Measurements from ENCODE around the gene PTPRN2. TPM values are rescaled to one million over a fixed set of nuclear protein-coding genes. Genes with fewer than 3 reads are reported as not detected.

The PTPRN2 gene
- total and polyA plus RNA-seq, 2 donors (not counting 1 experiment from before 2014, with no cell fraction given), result 0.54 to 1.2 TPM

DNA sequence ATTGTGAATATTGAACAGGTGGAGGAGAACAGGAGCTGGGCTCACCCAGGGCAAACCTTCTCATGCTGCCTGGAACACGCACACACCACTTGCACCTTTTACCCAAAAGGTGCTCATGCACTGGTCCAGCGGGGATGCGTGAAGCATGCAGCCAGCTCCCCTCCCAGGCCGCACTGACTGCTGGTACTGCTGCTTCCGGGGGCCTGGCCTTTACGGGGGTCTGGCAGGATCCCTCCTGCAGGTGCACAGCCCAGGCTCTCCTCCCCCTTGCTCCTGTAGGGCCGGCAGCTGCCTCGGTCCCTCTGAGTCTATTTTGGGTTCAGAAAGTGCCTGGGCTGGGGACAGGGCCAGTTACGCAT is 1029.1 kb downstream of the PTPRN2 start:
- H3K4me3 ChIP-seq (replicated peaks in 1 of 4; ENCODE audit: control extremely low read depth in 1 of 4, insufficient read depth in 1 of 4, low read depth in 3 of 4, low read length in 4 of 4), result no peak overlapping the region

DNA sequence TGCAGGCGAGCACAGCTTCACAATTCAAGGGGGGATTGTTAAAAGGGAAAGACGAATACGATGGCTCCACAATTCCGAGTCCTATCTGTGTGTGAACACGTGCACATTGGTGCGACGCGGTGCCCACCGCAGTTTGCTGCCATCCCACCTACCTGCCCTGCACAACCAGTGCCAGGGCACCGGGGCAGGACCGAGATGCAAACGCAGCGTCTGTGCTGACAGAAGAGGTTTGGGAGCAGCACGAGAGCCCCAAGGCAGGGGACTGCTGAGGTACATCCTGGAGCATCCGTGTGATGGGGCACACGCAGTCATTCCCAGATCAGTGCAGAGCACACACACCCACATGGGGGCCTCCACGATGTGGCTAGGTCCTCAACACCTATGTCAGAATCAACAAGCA is 1029.6 kb downstream of the PTPRN2 start:
- no peak overlapping the region for H2AFZ ChIP-seq (ENCODE audit: low read length)
- TF ChIP-seq, protein P1, sequence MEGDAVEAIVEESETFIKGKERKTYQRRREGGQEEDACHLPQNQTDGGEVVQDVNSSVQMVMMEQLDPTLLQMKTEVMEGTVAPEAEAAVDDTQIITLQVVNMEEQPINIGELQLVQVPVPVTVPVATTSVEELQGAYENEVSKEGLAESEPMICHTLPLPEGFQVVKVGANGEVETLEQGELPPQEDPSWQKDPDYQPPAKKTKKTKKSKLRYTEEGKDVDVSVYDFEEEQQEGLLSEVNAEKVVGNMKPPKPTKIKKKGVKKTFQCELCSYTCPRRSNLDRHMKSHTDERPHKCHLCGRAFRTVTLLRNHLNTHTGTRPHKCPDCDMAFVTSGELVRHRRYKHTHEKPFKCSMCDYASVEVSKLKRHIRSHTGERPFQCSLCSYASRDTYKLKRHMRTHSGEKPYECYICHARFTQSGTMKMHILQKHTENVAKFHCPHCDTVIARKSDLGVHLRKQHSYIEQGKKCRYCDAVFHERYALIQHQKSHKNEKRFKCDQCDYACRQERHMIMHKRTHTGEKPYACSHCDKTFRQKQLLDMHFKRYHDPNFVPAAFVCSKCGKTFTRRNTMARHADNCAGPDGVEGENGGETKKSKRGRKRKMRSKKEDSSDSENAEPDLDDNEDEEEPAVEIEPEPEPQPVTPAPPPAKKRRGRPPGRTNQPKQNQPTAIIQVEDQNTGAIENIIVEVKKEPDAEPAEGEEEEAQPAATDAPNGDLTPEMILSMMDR (conservative IDR thresholded peaks at IDR 0.05 in 1 of 2, IDR thresholded peaks at IDR 0.05 in 1 of 2; ENCODE audit: low read depth in 1 of 2, low read length in 2 of 2), result no peak
- TF ChIP-seq EZH2 (IDR thresholded peaks at IDR 0.05; ENCODE audit: low read length, missing control alignments), result no peak
- no peak overlapping the region for H3K9ac ChIP-seq (ENCODE audit: insufficient read depth, low read length)
- no peak overlapping the region for H3K4me2 ChIP-seq (ENCODE audit: extremely low read depth, insufficient read depth, low read length)
- H4K20me1 ChIP-seq (ENCODE audit: control insufficient read depth, extremely low read depth, insufficient read depth, low read length), result no peaks in the 10 kb centered on the region
- no peaks in the 10 kb centered on the region for H3K36me3 ChIP-seq (ENCODE audit: control insufficient read depth, insufficient read depth, low read length)
- H3K9me3 ChIP-seq (ENCODE audit: control insufficient read depth, insufficient read depth, low read depth, low read length), result peaks cover 2% of the 10 kb centered on the region
- H3K27ac ChIP-seq (ENCODE audit: insufficient read depth, low read length), result no peak overlapping the region
- no peak overlapping the region for H3K4me3 ChIP-seq (replicated peaks in 1 of 4; ENCODE audit: control extremely low read depth in 1 of 4, insufficient read depth in 1 of 4, low read depth in 3 of 4, low read length in 4 of 4)
- no peak for DNase-seq (ENCODE audit: low read depth in 2 of 2)
- H3K4me1 ChIP-seq (ENCODE audit: control insufficient read depth, extremely low read depth, insufficient read depth, low read length), result no peaks in the 10 kb centered on the region
- no peaks in the 10 kb centered on the region for H3K27me3 ChIP-seq (ENCODE audit: control insufficient read depth, insufficient read depth, low read length)
- H3K79me2 ChIP-seq (ENCODE audit: control insufficient read depth, insufficient read depth, low read length), result no peaks in the 10 kb centered on the region

More for the DNA sequence above, 1029.1 kb downstream of the PTPRN2 start:
- Histone ChIP-seq H3K9me3 (ENCODE audit: control insufficient read depth, insufficient read depth, low read depth, low read length) (peaks cover 2% of the 10 kb centered on the region), H3K36me3 (ENCODE audit: control insufficient read depth, insufficient read depth, low read length) (no peaks in the 10 kb centered on the region), H2AFZ (ENCODE audit: low read length) (no peak overlapping the region), H3K4me1 (ENCODE audit: control insufficient read depth, extremely low read depth, insufficient read depth, low read length) (no peaks in the 10 kb centered on the region), H3K79me2 (ENCODE audit: control insufficient read depth, insufficient read depth, low read length) (no peaks in the 10 kb centered on the region), H3K9ac (ENCODE audit: insufficient read depth, low read length) (no peak overlapping the region), H4K20me1 (ENCODE audit: control insufficient read depth, extremely low read depth, insufficient read depth, low read length) (no peaks in the 10 kb centered on the region), H3K27me3 (ENCODE audit: control insufficient read depth, insufficient read depth, low read length) (no peaks in the 10 kb centered on the region), H3K4me2 (ENCODE audit: extremely low read depth, insufficient read depth, low read length) (no peak overlapping the region), H3K27ac (ENCODE audit: insufficient read depth, low read length) (no peak overlapping the region)
- TF ChIP-seq, protein P1 (conservative IDR thresholded peaks at IDR 0.05 in 1 of 2, IDR thresholded peaks at IDR 0.05 in 1 of 2; ENCODE audit: low read depth in 1 of 2, low read length in 2 of 2), result no peak
- TF ChIP-seq EZH2 (IDR thresholded peaks at IDR 0.05; ENCODE audit: low read length, missing control alignments), result no peak
- no peak for DNase-seq (ENCODE audit: low read depth in 2 of 2)

DNA sequence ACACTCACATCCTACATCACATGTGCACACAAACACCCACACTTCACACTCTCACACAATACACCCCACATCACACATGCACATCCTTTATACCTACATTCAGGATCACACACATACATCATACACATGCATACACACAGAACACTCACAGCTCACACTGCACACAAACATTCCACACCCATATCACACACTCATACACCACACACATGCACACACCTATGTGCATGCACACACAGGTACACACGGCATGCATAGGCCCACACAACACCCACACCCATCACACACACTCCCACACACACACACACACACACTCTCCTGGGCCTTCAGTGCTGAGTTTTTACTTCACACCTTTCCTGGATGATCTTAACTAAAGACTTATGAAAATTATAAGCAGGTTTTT is 1030.4 kb downstream of the PTPRN2 start:
- no peak overlapping the region for H3K4me2 ChIP-seq (ENCODE audit: extremely low read depth, insufficient read depth, low read length)
- no peak for DNase-seq (ENCODE audit: low read depth in 2 of 2)
- no peak overlapping the region for H3K27ac ChIP-seq (ENCODE audit: insufficient read depth, low read length)
- H3K9me3 ChIP-seq (ENCODE audit: control insufficient read depth, insufficient read depth, low read depth, low read length), result peaks cover 2% of the 10 kb centered on the region
- H2AFZ ChIP-seq (ENCODE audit: low read length), result no peak overlapping the region
- no peaks in the 10 kb centered on the region for H3K79me2 ChIP-seq (ENCODE audit: control insufficient read depth, insufficient read depth, low read length)
- TF ChIP-seq, protein P1 (conservative IDR thresholded peaks at IDR 0.05 in 1 of 2, IDR thresholded peaks at IDR 0.05 in 1 of 2; ENCODE audit: low read depth in 1 of 2, low read length in 2 of 2), result no peak
- TF ChIP-seq EZH2 (IDR thresholded peaks at IDR 0.05; ENCODE audit: low read length, missing control alignments), result no peak
- no peaks in the 10 kb centered on the region for H3K4me1 ChIP-seq (ENCODE audit: control insufficient read depth, extremely low read depth, insufficient read depth, low read length)
- H4K20me1 ChIP-seq (ENCODE audit: control insufficient read depth, extremely low read depth, insufficient read depth, low read length), result no peaks in the 10 kb centered on the region
- no peak overlapping the region for H3K4me3 ChIP-seq (replicated peaks in 1 of 4; ENCODE audit: control extremely low read depth in 1 of 4, insufficient read depth in 1 of 4, low read depth in 3 of 4, low read length in 4 of 4)
- no peaks in the 10 kb centered on the region for H3K27me3 ChIP-seq (ENCODE audit: control insufficient read depth, insufficient read depth, low read length)
- no peaks in the 10 kb centered on the region for H3K36me3 ChIP-seq (ENCODE audit: control insufficient read depth, insufficient read depth, low read length)
- H3K9ac ChIP-seq (ENCODE audit: insufficient read depth, low read length), result no peak overlapping the region

Data from fibroblast of lung (primary cell).